GM21576 (cell line): ENCODE measurements around the gene SLC27A1.

Source experiments
- ATAC-seq: cut with Tn5 transposase; IDR thresholded peaks from one replicate; pipeline ENCODE4 v1.9.1; 2021; ENCODE audit warnings: mild to moderate bottlenecking, moderate library complexity; ENCODE audit not compliant: unreplicated experiment

SLC27A1 gene

GRCh38 chr19:17470068-17470841 lies at the start of gene SLC27A1:
Gene SLC27A1 (plus strand): TSS chr19:17470524. CDS start chr19:17470541, 17 bp downstream.
- ATAC-seq: peak; percentile 74

- ATAC-seq: no peak
These were observed 48.4 kb upstream of the SLC27A1 start for GRCh38 chr19:17421942-17422341.

GRCh38 chr19:17423429-17424208 lies 46.7 kb upstream of the SLC27A1 start:
- ATAC-seq: no peak

- no peak for ATAC-seq
These were observed 45.5 kb upstream of the SLC27A1 start for GRCh38 chr19:17424743-17425365.

- no peak for ATAC-seq
These were observed 40.6 kb upstream of the SLC27A1 start for GRCh38 chr19:17429641-17430113.

GRCh38 chr19:17431417-17431816 lies 38.9 kb upstream of the SLC27A1 start:
- ATAC-seq: no peak

- ATAC-seq: no peak
These were observed 35.1 kb upstream of the SLC27A1 start for GRCh38 chr19:17435218-17435617.

- ATAC-seq: no peak
These were observed 34.0 kb upstream of the SLC27A1 start for GRCh38 chr19:17436094-17436873.

GRCh38 chr19:17436874-17437267 lies 33.5 kb upstream of the SLC27A1 start:
- no peak for ATAC-seq

- no peak for ATAC-seq
These were observed 28.9 kb upstream of the SLC27A1 start for GRCh38 chr19:17441241-17442021.

GRCh38 chr19:17445526-17446165 lies 24.7 kb upstream of the SLC27A1 start:
- no peak for ATAC-seq

- ATAC-seq: no peak
These were observed 22.6 kb upstream of the SLC27A1 start for GRCh38 chr19:17447704-17448130.

GRCh38 chr19:17448131-17448967 lies 22.0 kb upstream of the SLC27A1 start, which contains the start of gene TMEM221:
Gene TMEM221 (minus strand): TSS chr19:17448668. CDS start chr19:17448462, 206 bp downstream.
- no peak for ATAC-seq

GRCh38 chr19:17450264-17451075 lies 19.9 kb upstream of the SLC27A1 start:
- ATAC-seq: no peak

- ATAC-seq: no peak
These were observed 18.5 kb upstream of the SLC27A1 start for GRCh38 chr19:17451820-17452219.

GRCh38 chr19:17454576-17455071 lies 15.7 kb upstream of the SLC27A1 start:
- ATAC-seq: no peak
